Bronchial epithelial cell (primary cell): Measurements from ENCODE around the gene KDM2B. TPM values are rescaled to one million over a fixed set of nuclear protein-coding genes. Genes with fewer than 3 reads are reported as not detected.

ENCODE experiments used
- DNase-seq: peaks from one replicate; pipeline ENCODE4 v3.0.0-alpha.2; 2010; ENCODE audit warnings: low read depth
- FAIRE-seq: peaks from 2 replicates; lab custom pipeline; 2011; peaks lifted over from hg19 to GRCh38; lab: Jason Lieb, UNC
- H3K27me3 ChIP-seq: 2 replicates; pipeline ENCODE4 v1.5.1; 2011; ENCODE audit warnings: low read length; ENCODE audit not compliant: control insufficient read depth, insufficient read depth
- H3K36me3 ChIP-seq: 2 replicates; pipeline ENCODE4 v1.5.1; 2011; ENCODE audit warnings: low read length; ENCODE audit not compliant: control insufficient read depth, insufficient read depth
- H3K4me3 ChIP-seq: 2 replicates; pipeline ENCODE4 v1.5.1; 2011; ENCODE audit warnings: mild to moderate bottlenecking, low read depth, low read length, control low read depth
- CTCF ChIP-seq: IDR thresholded peaks from 2 replicates; pipeline ENCODE4 v1.5.1; 2011; ENCODE audit warnings: mild to moderate bottlenecking, moderate library complexity, low read length, control low read depth, inconsistent platforms; ENCODE audit not compliant: insufficient read depth, severe bottlenecking
- total RNA-seq: library from RNA; depleted of rRNA; stranded (reverse); fragments of >200 nt; gene quantifications from 2 replicates; pipeline ENCODE4 v1.2.1, GENCODE V29; 2014

Gene KDM2B
- total RNA-seq, 1 donor from 2014 or later = 14.2 TPM

GRCh38 chr12:121610239-121611149, 29.7 kb upstream of the KDM2B start:
- no peak for FAIRE-seq
- no peak for DNase-seq
- Histone ChIP-seq H3K36me3 (no peaks in the 10 kb centered on the region), H3K4me3 (no peak overlapping the region), H3K27me3 (no peaks in the 10 kb centered on the region)
- no peak for TF ChIP-seq CTCF

GRCh38 chr12:121608301-121608700, 27.5 kb upstream of the KDM2B start:
- FAIRE-seq = no peak
- no peaks in the 10 kb centered on the region for H3K27me3 ChIP-seq
- DNase-seq = no peak
- H3K36me3 ChIP-seq = no peaks in the 10 kb centered on the region
- no peak overlapping the region for H3K4me3 ChIP-seq
- TF ChIP-seq CTCF = no peak

GRCh38 chr12:121603581-121603980, 22.8 kb upstream of the KDM2B start:
- FAIRE-seq (no peak), DNase-seq (peak; percentile 70)
- no peaks in the 10 kb centered on the region for H3K27me3 ChIP-seq
- no peak overlapping the region for H3K4me3 ChIP-seq
- no peak for TF ChIP-seq CTCF
- no peaks in the 10 kb centered on the region for H3K36me3 ChIP-seq

GRCh38 chr12:121602766-121603165, 21.9 kb upstream of the KDM2B start:
- Histone ChIP-seq H3K27me3 (no peaks in the 10 kb centered on the region), H3K4me3 (no peak overlapping the region), H3K36me3 (no peaks in the 10 kb centered on the region)
- DNase-seq (no peak), FAIRE-seq (no peak)
- TF ChIP-seq CTCF = no peak

GRCh38 chr12:121600702-121601336, 20.0 kb upstream of the KDM2B start:
- no peak for DNase-seq
- no peak overlapping the region for H3K4me3 ChIP-seq
- no peak for FAIRE-seq
- TF ChIP-seq CTCF = no peak
- no peaks in the 10 kb centered on the region for H3K27me3 ChIP-seq
- H3K36me3 ChIP-seq = no peaks in the 10 kb centered on the region
